GM19455 (cell line): Measurements from ENCODE around the gene TCF7.

Experiments used
- ATAC-seq: cut with Tn5 transposase; IDR thresholded peaks from one replicate; pipeline ENCODE4 v1.9.1; 2021; ENCODE audit not compliant: unreplicated experiment

Gene TCF7

GRCh38 chr5:134112726-134113362, 1.6 kb upstream of the TCF7 start:
- ATAC-seq: no peak

- no peak for ATAC-seq
Measured at GRCh38 chr5:134113363-134113889, 1.1 kb upstream of the TCF7 start.

- ATAC-seq: peak; percentile 8
Measured at GRCh38 chr5:134114886-134115805, 665 bp downstream of the TCF7 start.

GRCh38 chr5:134115806-134116175, 1.3 kb downstream of the TCF7 start:
- no peak for ATAC-seq

GRCh38 chr5:134116286-134116685, 1.8 kb downstream of the TCF7 start:
- ATAC-seq: no peak

GRCh38 chr5:134116789-134117761, 2.6 kb downstream of the TCF7 start:
- ATAC-seq: no peak

GRCh38 chr5:134118212-134118835, 3.8 kb downstream of the TCF7 start:
- ATAC-seq: no peak

GRCh38 chr5:134119720-134120119, 5.2 kb downstream of the TCF7 start:
- ATAC-seq: no peak

- ATAC-seq: no peak
Measured at GRCh38 chr5:134120386-134121138, 6.1 kb downstream of the TCF7 start.

- ATAC-seq: no peak
Measured at GRCh38 chr5:134122530-134122929, 8.0 kb downstream of the TCF7 start.

- ATAC-seq: no peak
Measured at GRCh38 chr5:134123360-134123759, 8.9 kb downstream of the TCF7 start.

- ATAC-seq: no peak
Measured at GRCh38 chr5:134124289-134125038, 10.0 kb downstream of the TCF7 start.

- ATAC-seq: no peak
Measured at GRCh38 chr5:134125039-134126015, 10.8 kb downstream of the TCF7 start.

- peak; percentile 47 for ATAC-seq
Measured at GRCh38 chr5:134127376-134127861, 12.9 kb downstream of the TCF7 start.

- ATAC-seq: no peak
Measured at GRCh38 chr5:134127988-134128647, 13.6 kb downstream of the TCF7 start.

- no peak for ATAC-seq
Measured at GRCh38 chr5:134128648-134128995, 14.1 kb downstream of the TCF7 start.
